RWPE2 (cell line): ENCODE measurements around the gene LRRC74B.

Source experiments
- ATAC-seq: fragments of 200-7000 bp; cut with Tn5 transposase; 3 replicates; pipeline ENCODE4 v1.9.1; 2021; ENCODE audit warnings: low read depth
- DNase-seq: peaks from one replicate; pipeline ENCODE4 v3.0.0-alpha.2; 2020; ENCODE audit warnings: low spot score
- H3K27ac ChIP-seq: fragments of 450-650 bp; 2 replicates; pipeline ENCODE4 v1.5.1; 2017; ENCODE audit warnings: mild to moderate bottlenecking; ENCODE audit not compliant: poor library complexity, severe bottlenecking
- H3K27me3 ChIP-seq: fragments of 250-450 bp; sonication (Bioruptor Pico); 2 replicates; pipeline ENCODE4 v1.5.1; 2021; ENCODE audit warnings: mild to moderate bottlenecking, moderate library complexity; ENCODE audit not compliant: insufficient read depth, poor library complexity, severe bottlenecking
- H3K36me3 ChIP-seq: fragments of 250-450 bp; sonication (Bioruptor Pico); 2 replicates; pipeline ENCODE4 v1.5.1; 2020; ENCODE audit warnings: low read depth, mild to moderate bottlenecking, moderate library complexity
- H3K4me1 ChIP-seq: fragments of 250-450 bp; sonication (Bioruptor Pico); 2 replicates; pipeline ENCODE4 v1.5.1; 2021; ENCODE audit warnings: mild to moderate bottlenecking, moderate library complexity; ENCODE audit not compliant: insufficient read depth, poor library complexity, severe bottlenecking
- H3K4me3 ChIP-seq: fragments of 250-450 bp; sonication (Bioruptor Pico); 2 replicates; pipeline ENCODE4 v1.5.1; 2021; ENCODE audit warnings: mild to moderate bottlenecking, moderate library complexity; ENCODE audit not compliant: severe bottlenecking
- H3K9me3 ChIP-seq: fragments of 250-450 bp; sonication (Bioruptor Pico); 2 replicates; pipeline ENCODE4 v1.5.1; 2021; ENCODE audit warnings: mild to moderate bottlenecking, moderate library complexity; ENCODE audit not compliant: severe bottlenecking
- CTCF ChIP-seq: fragments of 450-650 bp; IDR thresholded peaks from one replicate; pipeline ENCODE4 v1.5.1; 2017; ENCODE audit warnings: mild to moderate bottlenecking, moderate library complexity; ENCODE audit not compliant: poor library complexity, severe bottlenecking

Gene LRRC74B

DNA sequence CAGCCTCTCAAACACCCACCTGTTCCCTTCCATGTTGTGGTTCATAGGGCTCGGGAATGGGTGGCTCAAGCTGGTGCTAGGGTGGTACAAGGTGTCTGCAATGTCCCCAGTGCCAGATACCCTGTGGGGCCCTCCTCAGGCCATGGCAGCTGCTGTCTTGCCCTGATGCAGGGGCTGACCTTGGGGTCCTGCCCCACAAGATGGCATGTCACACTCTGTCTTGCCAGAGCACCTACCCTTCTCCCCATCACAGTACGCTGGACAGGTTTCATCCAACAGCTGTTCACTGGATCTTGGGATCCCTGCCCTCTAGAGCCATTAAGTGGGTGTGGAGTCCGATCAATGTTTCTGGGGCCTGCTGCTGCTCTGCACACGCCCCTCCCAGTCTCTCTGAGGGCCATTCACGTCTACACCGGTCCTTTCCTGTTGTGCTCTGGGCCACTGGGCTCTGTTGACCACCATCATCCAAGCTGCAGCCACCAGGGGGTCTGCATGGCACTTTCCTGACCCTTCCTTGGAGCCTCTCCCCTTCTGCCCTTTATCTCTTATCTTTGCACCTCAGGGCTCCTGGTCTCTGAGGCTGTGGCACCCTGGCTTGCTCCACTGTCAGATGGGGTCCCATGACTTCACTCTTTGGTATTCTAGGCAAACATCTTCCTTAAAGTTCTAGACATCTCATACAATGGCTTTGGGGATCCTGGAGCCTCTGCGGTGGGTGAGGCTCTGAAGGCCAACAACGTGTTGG lies 7.1 kb downstream of the LRRC74B start:
- H3K4me1 ChIP-seq = peaks cover 5% of the 10 kb centered on the region
- no peak for DNase-seq
- H3K9me3 ChIP-seq = peaks cover 7% of the 10 kb centered on the region
- H3K27ac ChIP-seq = no peak overlapping the region
- H3K4me3 ChIP-seq = no peak overlapping the region
- no peaks in the 10 kb centered on the region for H3K27me3 ChIP-seq
- H3K36me3 ChIP-seq = no peaks in the 10 kb centered on the region
- TF ChIP-seq CTCF = no peak
- no peak for ATAC-seq

- H3K4me3 ChIP-seq = no peak overlapping the region
- H3K9me3 ChIP-seq = peaks cover 7% of the 10 kb centered on the region
- no peak overlapping the region for H3K27ac ChIP-seq
- ATAC-seq (no peak), DNase-seq (no peak)
- no peak for TF ChIP-seq CTCF
- no peaks in the 10 kb centered on the region for H3K36me3 ChIP-seq
- H3K4me1 ChIP-seq = peaks cover 5% of the 10 kb centered on the region
- H3K27me3 ChIP-seq = no peaks in the 10 kb centered on the region
Measured at GRCh38 chr22:21054046-21054713, 8.4 kb downstream of the LRRC74B start.

- DNase-seq (no peak), ATAC-seq (0 out of 3 replicates have a peak, but pooled peaks have one; percentile 14)
- Histone ChIP-seq H3K36me3 (no peaks in the 10 kb centered on the region), H3K27ac (no peak overlapping the region), H3K9me3 (peaks cover 7% of the 10 kb centered on the region), H3K4me1 (peaks cover 5% of the 10 kb centered on the region), H3K4me3 (no peak overlapping the region), H3K27me3 (no peaks in the 10 kb centered on the region)
- TF ChIP-seq CTCF = no peak
Measured at GRCh38 chr22:21054714-21055563, 9.2 kb downstream of the LRRC74B start.

DNA sequence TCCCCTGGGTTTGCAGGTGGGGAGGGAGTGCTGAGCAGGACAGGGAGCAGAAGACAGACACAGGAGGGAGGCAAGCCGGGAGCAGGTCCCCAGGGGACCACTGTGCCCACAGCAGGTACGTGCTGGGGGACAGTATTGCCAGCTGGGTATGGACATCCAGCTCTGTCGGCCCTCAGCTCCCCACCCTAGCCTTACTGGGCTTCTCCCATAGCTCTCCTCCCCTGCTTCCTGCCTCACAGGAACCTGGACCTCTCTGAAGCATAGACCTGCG lies 9.8 kb downstream of the LRRC74B start:
- DNase-seq (no peak), ATAC-seq (no peak)
- peaks cover 5% of the 10 kb centered on the region for H3K4me1 ChIP-seq
- H3K27me3 ChIP-seq = no peaks in the 10 kb centered on the region
- H3K9me3 ChIP-seq = peaks cover 7% of the 10 kb centered on the region
- TF ChIP-seq CTCF = no peak
- no peaks in the 10 kb centered on the region for H3K36me3 ChIP-seq
- no peak overlapping the region for H3K4me3 ChIP-seq
- no peak overlapping the region for H3K27ac ChIP-seq
